ENCODE measurements around the gene DHX40. TPM values are rescaled to one million over a fixed set of nuclear protein-coding genes. Genes with fewer than 3 reads are reported as not detected.
A peak's percentile ranks its signal among the peaks of the same experiment; 100 is the strongest.

Gene DHX40, protein sequence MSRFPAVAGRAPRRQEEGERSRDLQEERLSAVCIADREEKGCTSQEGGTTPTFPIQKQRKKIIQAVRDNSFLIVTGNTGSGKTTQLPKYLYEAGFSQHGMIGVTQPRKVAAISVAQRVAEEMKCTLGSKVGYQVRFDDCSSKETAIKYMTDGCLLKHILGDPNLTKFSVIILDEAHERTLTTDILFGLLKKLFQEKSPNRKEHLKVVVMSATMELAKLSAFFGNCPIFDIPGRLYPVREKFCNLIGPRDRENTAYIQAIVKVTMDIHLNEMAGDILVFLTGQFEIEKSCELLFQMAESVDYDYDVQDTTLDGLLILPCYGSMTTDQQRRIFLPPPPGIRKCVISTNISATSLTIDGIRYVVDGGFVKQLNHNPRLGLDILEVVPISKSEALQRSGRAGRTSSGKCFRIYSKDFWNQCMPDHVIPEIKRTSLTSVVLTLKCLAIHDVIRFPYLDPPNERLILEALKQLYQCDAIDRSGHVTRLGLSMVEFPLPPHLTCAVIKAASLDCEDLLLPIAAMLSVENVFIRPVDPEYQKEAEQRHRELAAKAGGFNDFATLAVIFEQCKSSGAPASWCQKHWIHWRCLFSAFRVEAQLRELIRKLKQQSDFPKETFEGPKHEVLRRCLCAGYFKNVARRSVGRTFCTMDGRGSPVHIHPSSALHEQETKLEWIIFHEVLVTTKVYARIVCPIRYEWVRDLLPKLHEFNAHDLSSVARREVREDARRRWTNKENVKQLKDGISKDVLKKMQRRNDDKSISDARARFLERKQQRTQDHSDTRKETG
- 29.2 to 37.2 TPM (median 30.0 TPM) in 3 replicates for total RNA-seq
- long read RNA-seq, transcript DHX40-201 (18 exons, 3,660 nt) = major isoform, 18 of 30 reads
- long read RNA-seq, partial matches to known transcripts = 3 of 30 reads
- long read RNA-seq, other reads (novel, unspliced or antisense) = 9 of 30 reads

DNA sequence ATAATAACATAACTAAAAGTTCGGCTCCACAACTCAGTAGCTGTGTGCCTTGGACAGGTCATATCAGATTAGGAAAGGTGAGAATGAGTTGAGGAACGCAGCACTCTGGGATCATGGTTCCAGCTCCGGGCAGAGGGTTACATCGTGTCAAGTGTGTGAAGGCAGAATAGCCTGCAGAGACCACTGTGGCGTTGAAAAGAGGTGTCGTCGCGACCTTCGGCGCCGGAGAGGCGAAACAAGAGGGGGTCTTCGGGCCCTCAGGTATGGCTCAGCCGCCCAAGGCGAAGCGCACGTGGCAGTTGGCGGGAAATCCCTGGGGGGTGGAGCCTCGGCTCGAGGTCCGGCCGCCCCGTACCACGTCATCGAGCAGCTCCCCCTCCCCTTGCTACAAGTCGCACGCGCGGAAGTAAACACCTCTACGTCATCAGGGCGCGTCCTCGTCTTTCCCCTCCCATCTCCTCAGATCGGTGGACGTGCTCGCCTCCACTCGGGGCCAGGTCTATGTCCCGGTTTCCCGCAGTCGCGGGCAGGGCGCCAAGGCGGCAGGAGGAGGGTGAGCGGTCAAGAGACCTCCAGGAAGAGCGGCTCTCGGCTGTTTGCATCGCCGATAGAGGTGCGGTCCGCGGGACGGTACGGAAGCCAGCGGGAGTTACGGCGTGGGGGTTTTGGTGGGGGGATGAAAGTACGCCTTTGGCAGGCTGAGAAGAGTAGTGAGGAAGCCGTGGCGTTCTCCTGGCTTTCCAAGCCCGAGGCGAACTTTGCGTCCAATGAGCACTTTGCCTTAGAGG lies at the start of gene DHX40:
Gene DHX40, plus strand, starts transcription at position 440 of the 788 bp plus-strand sequence. Its CDS starts 62 bp downstream, at position 502.
- DNase-seq (ENCODE audit: low spot score) = peak; percentile 98
- TF ChIP-seq, protein P1, sequence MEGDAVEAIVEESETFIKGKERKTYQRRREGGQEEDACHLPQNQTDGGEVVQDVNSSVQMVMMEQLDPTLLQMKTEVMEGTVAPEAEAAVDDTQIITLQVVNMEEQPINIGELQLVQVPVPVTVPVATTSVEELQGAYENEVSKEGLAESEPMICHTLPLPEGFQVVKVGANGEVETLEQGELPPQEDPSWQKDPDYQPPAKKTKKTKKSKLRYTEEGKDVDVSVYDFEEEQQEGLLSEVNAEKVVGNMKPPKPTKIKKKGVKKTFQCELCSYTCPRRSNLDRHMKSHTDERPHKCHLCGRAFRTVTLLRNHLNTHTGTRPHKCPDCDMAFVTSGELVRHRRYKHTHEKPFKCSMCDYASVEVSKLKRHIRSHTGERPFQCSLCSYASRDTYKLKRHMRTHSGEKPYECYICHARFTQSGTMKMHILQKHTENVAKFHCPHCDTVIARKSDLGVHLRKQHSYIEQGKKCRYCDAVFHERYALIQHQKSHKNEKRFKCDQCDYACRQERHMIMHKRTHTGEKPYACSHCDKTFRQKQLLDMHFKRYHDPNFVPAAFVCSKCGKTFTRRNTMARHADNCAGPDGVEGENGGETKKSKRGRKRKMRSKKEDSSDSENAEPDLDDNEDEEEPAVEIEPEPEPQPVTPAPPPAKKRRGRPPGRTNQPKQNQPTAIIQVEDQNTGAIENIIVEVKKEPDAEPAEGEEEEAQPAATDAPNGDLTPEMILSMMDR (IDR thresholded peaks at IDR 0.05) = no peak
- Mint-ChIP-seq H3K9me3 (ENCODE audit: low read depth) (no peaks in the 10 kb centered on the region), H3K4me3 (ENCODE audit: unreplicated experiment) (peak within 1 kb of the TSS; percentile 100), H3K27ac (ENCODE audit: unreplicated experiment) (peak within 1 kb of the TSS; percentile 98), H3K27me3 (ENCODE audit: low read depth) (no peaks in the 10 kb centered on the region), H3K4me1 (ENCODE audit: low read depth) (peaks cover 15% of the 10 kb centered on the region), H3K36me3 (ENCODE audit: low read depth) (peaks cover 2% of the 10 kb centered on the region)

DNA sequence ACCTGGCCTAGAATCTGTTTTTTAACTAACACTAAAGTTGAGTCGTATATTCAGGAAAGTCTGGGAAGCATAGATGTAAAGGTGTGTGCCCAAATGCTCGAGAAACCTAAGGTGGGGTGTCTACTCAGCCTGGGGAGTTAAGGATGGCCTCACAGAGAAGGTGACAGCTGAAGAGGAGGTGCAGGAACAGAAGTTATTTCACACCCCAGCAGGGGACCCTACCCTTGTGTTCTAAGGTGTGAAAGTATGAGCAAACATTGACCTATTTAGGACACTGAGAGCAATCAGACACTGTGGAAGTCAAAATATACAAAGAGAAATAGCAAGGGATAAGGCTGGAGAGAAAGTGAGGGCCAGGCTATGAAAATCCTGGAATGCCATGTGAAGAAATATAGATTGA lies 49.0 kb upstream of the DHX40 start:
- Mint-ChIP-seq H3K9me3 (ENCODE audit: low read depth) (no peaks in the 10 kb centered on the region), H3K4me1 (ENCODE audit: low read depth) (peaks cover 7% of the 10 kb centered on the region), H3K27ac (ENCODE audit: unreplicated experiment) (no peak overlapping the region), H3K36me3 (ENCODE audit: low read depth) (no peaks in the 10 kb centered on the region), H3K4me3 (ENCODE audit: unreplicated experiment) (no peak overlapping the region), H3K27me3 (ENCODE audit: low read depth) (peaks cover 2% of the 10 kb centered on the region)
- TF ChIP-seq, protein P1 (IDR thresholded peaks at IDR 0.05) = no peak
- no peak for DNase-seq (ENCODE audit: low spot score)

DNA sequence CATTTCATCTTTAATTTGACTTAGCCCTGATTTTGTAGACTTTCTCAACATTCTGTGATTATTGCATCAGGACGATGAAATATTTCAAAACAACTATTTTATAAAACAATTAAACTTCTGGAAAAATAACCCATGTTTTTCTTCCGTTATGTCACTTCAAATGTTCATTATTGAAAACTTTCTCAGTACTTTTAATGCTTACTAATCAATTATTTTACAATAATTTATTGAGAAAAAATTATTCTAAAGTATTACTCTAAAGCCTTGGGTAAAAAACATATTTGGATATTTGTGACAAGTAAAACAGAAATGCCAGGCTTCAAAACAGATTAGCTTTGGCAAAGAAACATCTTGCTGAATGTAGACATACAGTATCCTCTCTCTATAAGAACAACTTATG lies 46.3 kb upstream of the DHX40 start:
- no peaks in the 10 kb centered on the region for H3K36me3 Mint-ChIP-seq (ENCODE audit: low read depth)
- no peak for DNase-seq (ENCODE audit: low spot score)
- TF ChIP-seq, protein P1 (IDR thresholded peaks at IDR 0.05) = no peak
- H3K4me1 Mint-ChIP-seq (ENCODE audit: low read depth) = peaks cover 6% of the 10 kb centered on the region
- no peak overlapping the region for H3K27ac Mint-ChIP-seq (ENCODE audit: unreplicated experiment)
- H3K4me3 Mint-ChIP-seq (ENCODE audit: unreplicated experiment) = no peak overlapping the region
- H3K9me3 Mint-ChIP-seq (ENCODE audit: low read depth) = no peaks in the 10 kb centered on the region
- H3K27me3 Mint-ChIP-seq (ENCODE audit: low read depth) = peaks cover 2% of the 10 kb centered on the region

DNA sequence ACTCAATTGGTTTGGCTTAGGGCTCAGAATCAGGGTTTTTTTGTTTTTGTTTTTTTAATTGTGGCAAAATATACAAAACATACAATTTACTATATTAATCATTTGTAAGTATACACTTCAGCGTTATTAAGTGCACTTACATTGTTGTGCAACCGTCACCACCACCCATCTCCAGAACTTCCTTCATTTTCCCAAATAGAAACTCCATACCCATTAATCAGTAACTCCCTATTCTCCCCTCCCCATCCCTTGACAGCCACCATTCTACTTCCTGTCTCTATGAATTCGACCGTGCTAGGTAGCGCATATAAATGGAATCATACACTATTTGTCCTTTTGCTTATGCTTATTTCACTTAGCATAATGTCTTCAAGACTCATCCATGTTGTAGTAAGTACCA lies 45.2 kb upstream of the DHX40 start:
- Mint-ChIP-seq H3K4me1 (ENCODE audit: low read depth) (peaks cover 4% of the 10 kb centered on the region), H3K36me3 (ENCODE audit: low read depth) (no peaks in the 10 kb centered on the region), H3K4me3 (ENCODE audit: unreplicated experiment) (no peak overlapping the region), H3K27ac (ENCODE audit: unreplicated experiment) (no peak overlapping the region), H3K27me3 (ENCODE audit: low read depth) (peaks cover 7% of the 10 kb centered on the region), H3K9me3 (ENCODE audit: low read depth) (no peaks in the 10 kb centered on the region)
- TF ChIP-seq, protein P1 (IDR thresholded peaks at IDR 0.05) = no peak
- no peak for DNase-seq (ENCODE audit: low spot score)
